NCI-H1092 treated with DMSO at 0.1 percent for 48 hours (cell line): ENCODE measurements around the gene NTSR2.

Source experiments
- DNase-seq: peaks from one replicate; lab custom pipeline; 2025; lab: John Stamatoyannopoulos, UW

The NTSR2 gene

GRCh38 chr2:11657646-11658045 is 12.3 kb downstream of the NTSR2 start:
- no peak for DNase-seq

GRCh38 chr2:11657195-11657594 is 12.8 kb downstream of the NTSR2 start:
- DNase-seq: no peak

GRCh38 chr2:11656671-11657101 is 13.3 kb downstream of the NTSR2 start:
- DNase-seq: no peak

GRCh38 chr2:11656252-11656651 is 13.7 kb downstream of the NTSR2 start:
- DNase-seq: no peak

- no peak for DNase-seq
Observed at GRCh38 chr2:11655495-11655894, 14.5 kb downstream of the NTSR2 start.

GRCh38 chr2:11652553-11652952 is 17.4 kb downstream of the NTSR2 start:
- DNase-seq: no peak

GRCh38 chr2:11651856-11652548 is 18.0 kb downstream of the NTSR2 start:
- DNase-seq: no peak

GRCh38 chr2:11649093-11649492 is 20.9 kb downstream of the NTSR2 start:
- DNase-seq: no peak

- DNase-seq: no peak
Observed at GRCh38 chr2:11647834-11648600, 22.0 kb downstream of the NTSR2 start.

GRCh38 chr2:11646530-11646929 is 23.5 kb downstream of the NTSR2 start:
- DNase-seq: no peak

GRCh38 chr2:11644293-11644692 is 25.7 kb downstream of the NTSR2 start:
- no peak for DNase-seq

- DNase-seq: no peak
Observed at GRCh38 chr2:11642972-11643371, 27.0 kb downstream of the NTSR2 start.

- DNase-seq: no peak
Observed at GRCh38 chr2:11640132-11640531, 29.9 kb downstream of the NTSR2 start.

GRCh38 chr2:11639503-11639902 is 30.5 kb downstream of the NTSR2 start:
- DNase-seq: no peak

- DNase-seq: no peak
Observed at GRCh38 chr2:11637546-11637945, 32.4 kb downstream of the NTSR2 start.

- DNase-seq: no peak
Observed at GRCh38 chr2:11636593-11637295, 33.3 kb downstream of the NTSR2 start.

GRCh38 chr2:11635141-11635540 is 34.9 kb downstream of the NTSR2 start:
- no peak for DNase-seq

GRCh38 chr2:11634584-11634983 is 35.4 kb downstream of the NTSR2 start:
- DNase-seq: no peak

- DNase-seq: no peak
Observed at GRCh38 chr2:11633923-11634478, 36.0 kb downstream of the NTSR2 start.

GRCh38 chr2:11631462-11631861 is 38.5 kb downstream of the NTSR2 start:
- DNase-seq: no peak

GRCh38 chr2:11630855-11631254 is 39.1 kb downstream of the NTSR2 start:
- no peak for DNase-seq

GRCh38 chr2:11629851-11630250 is 40.1 kb downstream of the NTSR2 start:
- DNase-seq: no peak

GRCh38 chr2:11629215-11629614 is 40.8 kb downstream of the NTSR2 start:
- DNase-seq: no peak
